ENCODE results near the gene EDEM1.

DNA sequence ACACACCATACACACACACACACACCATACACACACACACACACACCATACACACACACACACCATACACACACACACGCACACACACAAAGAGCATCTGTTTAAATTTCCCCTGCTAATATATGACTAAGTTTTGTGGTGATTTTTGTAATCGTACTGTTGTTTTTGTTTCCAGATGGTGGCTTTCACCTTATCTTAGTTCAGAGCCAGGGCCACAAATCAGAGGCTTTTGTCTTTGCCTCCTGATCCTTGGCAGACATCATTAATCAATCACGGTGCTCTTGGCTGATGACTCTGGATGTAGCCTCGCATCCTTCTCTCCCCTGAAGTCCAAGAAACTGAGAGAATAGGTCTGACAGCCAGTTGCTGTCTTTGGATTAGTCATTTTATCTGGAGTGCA lies 52.1 kb downstream of the EDEM1 start:
- TF ChIP-seq, protein P1, sequence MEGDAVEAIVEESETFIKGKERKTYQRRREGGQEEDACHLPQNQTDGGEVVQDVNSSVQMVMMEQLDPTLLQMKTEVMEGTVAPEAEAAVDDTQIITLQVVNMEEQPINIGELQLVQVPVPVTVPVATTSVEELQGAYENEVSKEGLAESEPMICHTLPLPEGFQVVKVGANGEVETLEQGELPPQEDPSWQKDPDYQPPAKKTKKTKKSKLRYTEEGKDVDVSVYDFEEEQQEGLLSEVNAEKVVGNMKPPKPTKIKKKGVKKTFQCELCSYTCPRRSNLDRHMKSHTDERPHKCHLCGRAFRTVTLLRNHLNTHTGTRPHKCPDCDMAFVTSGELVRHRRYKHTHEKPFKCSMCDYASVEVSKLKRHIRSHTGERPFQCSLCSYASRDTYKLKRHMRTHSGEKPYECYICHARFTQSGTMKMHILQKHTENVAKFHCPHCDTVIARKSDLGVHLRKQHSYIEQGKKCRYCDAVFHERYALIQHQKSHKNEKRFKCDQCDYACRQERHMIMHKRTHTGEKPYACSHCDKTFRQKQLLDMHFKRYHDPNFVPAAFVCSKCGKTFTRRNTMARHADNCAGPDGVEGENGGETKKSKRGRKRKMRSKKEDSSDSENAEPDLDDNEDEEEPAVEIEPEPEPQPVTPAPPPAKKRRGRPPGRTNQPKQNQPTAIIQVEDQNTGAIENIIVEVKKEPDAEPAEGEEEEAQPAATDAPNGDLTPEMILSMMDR (conservative IDR thresholded peaks at IDR 0.05; ENCODE audit: low read length), result no peak
- no peak for TF ChIP-seq EZH2phosphoT487 (IDR thresholded peaks at IDR 0.05; ENCODE audit: borderline replicate concordance)
